PC-9 (cell line): ENCODE data around the gene POU3F3. TPM values are rescaled to one million over a fixed set of nuclear protein-coding genes. Genes with fewer than 3 reads are reported as not detected.

ENCODE experiments used
- BruUV-seq: library from RNA; stranded (reverse); fragments of 400-500 nt; replicated peaks from 2 replicates; lab custom pipeline; 2021; lab: Mats Ljungman, UMichigan
- CTCF ChIA-PET: fragments of 300-600 bp; sonication (Branson Sonifier 250); formaldehyde crosslinking; loops from one replicate; lab custom pipeline; 2022; ENCODE audit warnings: antibody characterized with exemption; lab: Charles Lee
- POLR2A ChIA-PET: fragments of 300-600 bp; sonication (Branson Sonifier 250); formaldehyde crosslinking; loops from one replicate; lab custom pipeline; 2022; ENCODE audit warnings: antibody characterized with exemption; ENCODE audit not compliant: unreplicated experiment; lab: Charles Lee
- DNase-seq, 2 experiments: peaks; one replicate each; pipeline versions ENCODE4 v3.0.0 to v3.0.0-alpha.2; 2015 to 2022; ENCODE audit warnings: mixed read lengths in 1 of 2
- H2AFZ ChIP-seq: fragments of 200-600 bp; sonication (generic); 2 replicates; pipeline ENCODE4 v1.8.1; 2017; ENCODE audit warnings: antibody characterized with exemption
- H3F3A ChIP-seq: fragments of 200-600 bp; sonication (generic); 2 replicates; pipeline ENCODE4 v1.8.1; 2017; ENCODE audit warnings: antibody characterized with exemption, mild to moderate bottlenecking, low read depth; ENCODE audit not compliant: insufficient read depth
- H3K27ac ChIP-seq: fragments of 200-600 bp; sonication (generic); 2 replicates; pipeline ENCODE4 v1.6.1; 2016; ENCODE audit warnings: mixed run types
- H3K27me3 ChIP-seq: fragments of 200-600 bp; sonication (generic); 2 replicates; pipeline ENCODE4 v1.6.1; 2016; ENCODE audit warnings: low read depth, mixed run types; ENCODE audit not compliant: insufficient read depth
- H3K36me3 ChIP-seq: fragments of 200-600 bp; sonication (generic); 2 replicates; pipeline ENCODE4 v1.6.1; 2016; ENCODE audit warnings: low read depth, mixed run types
- H3K4me1 ChIP-seq: fragments of 200-600 bp; sonication (generic); replicated peaks from 2 replicates; pipeline ENCODE4 v1.6.1; 2016; ENCODE audit warnings: mixed run types; ENCODE audit not compliant: insufficient read depth
- H3K4me2 ChIP-seq: fragments of 200-600 bp; sonication (generic); 2 replicates; pipeline ENCODE4 v1.6.1; 2017; ENCODE audit warnings: mixed run types
- H3K4me3 ChIP-seq: fragments of 200-600 bp; sonication (generic); 2 replicates; pipeline ENCODE4 v1.6.1; 2016; ENCODE audit warnings: mixed run types
- H3K79me2 ChIP-seq: fragments of 200-600 bp; sonication (generic); 2 replicates; pipeline ENCODE4 v1.6.1; 2017; ENCODE audit warnings: low read depth, mixed run types
- H3K9me2 ChIP-seq: fragments of 200-600 bp; sonication (generic); 2 replicates; pipeline ENCODE4 v1.8.1; 2017; ENCODE audit warnings: mild to moderate bottlenecking; ENCODE audit not compliant: insufficient read depth
- H3K9me3 ChIP-seq: fragments of 200-600 bp; sonication (generic); 2 replicates; pipeline ENCODE4 v1.8.1; 2016; ENCODE audit warnings: low read depth; ENCODE audit not compliant: insufficient read depth
- H4K20me1 ChIP-seq: fragments of 200-600 bp; sonication (generic); 2 replicates; pipeline ENCODE4 v1.8.1; 2017; ENCODE audit not compliant: insufficient read depth
- CTCF ChIP-seq: fragments of 200-600 bp; sonication (generic); conservative IDR thresholded peaks from 2 replicates; pipeline ENCODE4 v1.6.1; 2017; ENCODE audit warnings: mixed run types, antibody characterized with exemption, mild to moderate bottlenecking, moderate library complexity
- EZH2 ChIP-seq: fragments of 200-600 bp; sonication (generic); IDR thresholded peaks from 2 replicates; pipeline ENCODE4 v1.8.0; 2017; ENCODE audit warnings: antibody characterized with exemption, low read depth
- intact Hi-C: fragments of 100-400 bp; cut with micrococcal nuclease; formaldehyde crosslinking; loops from one replicate; pipeline ENCODE4 v1.10.0; 2022; ENCODE audit not compliant: unreplicated experiment
- total RNA-seq: library from RNA; stranded (reverse); gene quantifications from 2 replicates; pipeline ENCODE4 v1.2.3, GENCODE V29; 2021

The POU3F3 gene
- total RNA-seq, 1 experiment from 2014 or later, result not detected

GRCh38 chr2:104849101-104849500 lies 4.8 kb upstream of the POU3F3 start:
- DNase-seq, result no peak
- H3K27ac ChIP-seq, result no peak overlapping the region
- CTCF ChIA-PET, result interaction anchor here (0.6 to 1.0 kb wide), 5 partner anchors 20 to 1688 kb away, joined by 3 to 7 read pairs (median 4); no protein-coding TSS in a partner anchor
- H3K9me2 ChIP-seq, result no peaks in the 10 kb centered on the region
- H3F3A ChIP-seq, result no peaks in the 10 kb centered on the region
- intact Hi-C loops, result no loop called here
- TF ChIP-seq CTCF, result no peak
- TF ChIP-seq EZH2, result no peak
- BruUV-seq, result no TSS peak
- H3K4me2 ChIP-seq, result no peak overlapping the region
- no peaks in the 10 kb centered on the region for H3K36me3 ChIP-seq
- H3K4me3 ChIP-seq, result no peak overlapping the region
- peaks cover 40% of the 10 kb centered on the region for H3K27me3 ChIP-seq
- POLR2A ChIA-PET, result interaction anchor here (0.7 kb wide), 1 partner anchor 217 kb away, joined by 3 read pairs; no protein-coding TSS in a partner anchor
- H3K79me2 ChIP-seq, result no peaks in the 10 kb centered on the region
- H2AFZ ChIP-seq, result no peak overlapping the region
- H4K20me1 ChIP-seq, result no peaks in the 10 kb centered on the region
- no peaks in the 10 kb centered on the region for H3K9me3 ChIP-seq
- H3K4me1 ChIP-seq, result no peaks in the 10 kb centered on the region

GRCh38 chr2:104849618-104850141 lies 4.2 kb upstream of the POU3F3 start:
- POLR2A ChIA-PET, result interaction anchor here (0.6 to 0.7 kb wide), 2 partner anchors 217 to 1963 kb away, joined by 3 read pairs; no protein-coding TSS in a partner anchor

More at GRCh38 chr2:104849618-104850141, 4.2 kb upstream of the POU3F3 start:
- no peak overlapping the region for H3K4me2 ChIP-seq
- H3K9me3 ChIP-seq, result no peaks in the 10 kb centered on the region
- H3K9me2 ChIP-seq, result no peaks in the 10 kb centered on the region
- H3K79me2 ChIP-seq, result no peaks in the 10 kb centered on the region
- CTCF ChIA-PET, result interaction anchor here (0.6 to 1.0 kb wide), 5 partner anchors 91 to 1688 kb away, joined by 3 to 6 read pairs (median 4); no protein-coding TSS in a partner anchor
- no peak overlapping the region for H2AFZ ChIP-seq
- TF ChIP-seq EZH2, result no peak
- TF ChIP-seq CTCF, result peak; percentile 82
- peak in 1 of 2 experiments; percentile 19 for DNase-seq
- H3K36me3 ChIP-seq, result no peaks in the 10 kb centered on the region
- intact Hi-C loops, result no loop called here
- BruUV-seq, result no TSS peak
- no peaks in the 10 kb centered on the region for H3K4me1 ChIP-seq
- H3K27me3 ChIP-seq, result peaks cover 40% of the 10 kb centered on the region
- H4K20me1 ChIP-seq, result no peaks in the 10 kb centered on the region
- H3K27ac ChIP-seq, result no peak overlapping the region
- no peak overlapping the region for H3K4me3 ChIP-seq
- H3F3A ChIP-seq, result no peaks in the 10 kb centered on the region
